HEK293 (cell line): ENCODE measurements around the gene AIG1.
"Not testable (repeated sequence)": the region's sequence is repeated elsewhere in the genome, so short reads cannot be mapped to it uniquely, and the experiment has no call there.

Experiments
- CTCF ChIA-PET: fragments of 350-600 bp; formaldehyde crosslinking; extraction: SDS; loops from one replicate; lab custom pipeline; 2021; ENCODE audit warnings: antibody characterized with exemption; lab: Yijun Ruan, JAX
- POLR2A ChIA-PET: fragments of 300-600 bp; formaldehyde crosslinking; extraction: SDS; loops from one replicate; lab custom pipeline; 2020; ENCODE audit warnings: antibody characterized with exemption, inconsistent platforms; lab: Yijun Ruan, JAX
- H3K27ac ChIP-seq: fragments of 200-500 bp; sonication (Bioruptor generic); 2 replicates; pipeline ENCODE4 v1.5.1; 2014; ENCODE audit warnings: low read depth, low read length, control low read depth, inconsistent platforms; ENCODE audit errors: extremely low read depth
- H3K36me3 ChIP-seq, 2 experiments: fragments of 200-500 bp in 1 of 2; sonication (Bioruptor generic) in 1 of 2; 1 replicate in 1 of 2; 2 replicates in 1 of 2; pipeline ENCODE4 v1.5.1; 2014 to 2017; ENCODE audit warnings: inconsistent platforms in 2 of 2, low read length in 2 of 2; ENCODE audit not compliant: control insufficient read depth in 2 of 2, insufficient read depth in 1 of 2
- H3K4me1 ChIP-seq: fragments of 200-500 bp; sonication (Bioruptor generic); 2 replicates; pipeline ENCODE4 v1.5.1; 2014; ENCODE audit warnings: mild to moderate bottlenecking, low read length, inconsistent platforms; ENCODE audit not compliant: control insufficient read depth, insufficient read depth
- H3K4me3 ChIP-seq: 2 replicates; pipeline ENCODE4 v1.5.1; 2011; ENCODE audit warnings: low read depth, mild to moderate bottlenecking, control low read depth, low read length, moderate library complexity
- H3K9me3 ChIP-seq: fragments of 200-500 bp; sonication (Bioruptor generic); 2 replicates; pipeline ENCODE4 v1.5.1; 2014; ENCODE audit warnings: low read depth, low read length, inconsistent platforms; ENCODE audit not compliant: control insufficient read depth, insufficient read depth
- BCL11A ChIP-seq: fragments of 450-650 bp; formaldehyde crosslinking; IDR thresholded peaks from 2 replicates; pipeline ENCODE4 v1.5.1; 2016; ENCODE audit warnings: low read depth, missing biosample characterization, missing genetic modification characterization
- ZNF114 ChIP-seq: fragments of 450-650 bp; formaldehyde crosslinking; IDR thresholded peaks from 2 replicates; pipeline ENCODE4 v1.5.0; 2017; ENCODE audit warnings: missing biosample characterization, missing genetic modification characterization
- ZNF146 ChIP-seq: fragments of 450-650 bp; formaldehyde crosslinking; IDR thresholded peaks from 2 replicates; pipeline ENCODE4 v1.5.1; 2016; ENCODE audit warnings: missing biosample characterization, missing genetic modification characterization
- ZNF16 ChIP-seq: fragments of 450-650 bp; formaldehyde crosslinking; IDR thresholded peaks from 2 replicates; pipeline ENCODE4 v1.5.1; 2016; ENCODE audit warnings: low read depth, missing biosample characterization, missing genetic modification characterization
- ZNF214 ChIP-seq: fragments of 450-650 bp; formaldehyde crosslinking; IDR thresholded peaks from 2 replicates; pipeline ENCODE4 v1.5.1; 2017; ENCODE audit warnings: missing biosample characterization, mild to moderate bottlenecking, missing genetic modification characterization, borderline replicate concordance
- ZNF239 ChIP-seq: fragments of 450-650 bp; formaldehyde crosslinking; IDR thresholded peaks from 2 replicates; pipeline ENCODE4 v1.5.1; 2016; ENCODE audit warnings: missing biosample characterization, missing genetic modification characterization
- ZNF266 ChIP-seq: fragments of 450-650 bp; formaldehyde crosslinking; IDR thresholded peaks from 2 replicates; pipeline ENCODE4 v1.5.1; 2016; ENCODE audit warnings: missing biosample characterization, missing genetic modification characterization, low read depth
- ZNF776 ChIP-seq: fragments of 450-650 bp; formaldehyde crosslinking; IDR thresholded peaks from 2 replicates; pipeline ENCODE4 v1.5.0; 2017; ENCODE audit warnings: missing biosample characterization, missing genetic modification characterization, borderline replicate concordance
- TF ChIP-seq, protein P1 (sequence below): sonication (generic); formaldehyde crosslinking; IDR thresholded peaks from 2 replicates; pipeline ENCODE4 v1.8.1; 2022; ENCODE audit warnings: mild to moderate bottlenecking, moderate library complexity, missing genetic modification reagents
- TF ChIP-seq, protein P2 (sequence below): fragments of 450-650 bp; formaldehyde crosslinking; IDR thresholded peaks from 2 replicates; pipeline ENCODE4 v1.5.1; 2016; ENCODE audit warnings: missing biosample characterization, missing genetic modification characterization
- TF ChIP-seq, protein P3 (sequence below): fragments of 450-650 bp; formaldehyde crosslinking; IDR thresholded peaks from 2 replicates; pipeline ENCODE4 v1.5.0; 2017; ENCODE audit warnings: missing biosample characterization, missing genetic modification characterization, borderline replicate concordance
- TF ChIP-seq, protein P4 (sequence below): fragments of 450-650 bp; formaldehyde crosslinking; IDR thresholded peaks from 2 replicates; pipeline ENCODE4 v1.5.1; 2016; ENCODE audit warnings: missing biosample characterization, missing genetic modification characterization, borderline replicate concordance
- TF ChIP-seq, protein P5 (sequence below): fragments of 450-650 bp; formaldehyde crosslinking; IDR thresholded peaks from 2 replicates; pipeline ENCODE4 v1.5.1; 2016; ENCODE audit warnings: missing biosample characterization, missing genetic modification characterization
- TF ChIP-seq, protein P6 (sequence below): fragments of 450-650 bp; formaldehyde crosslinking; IDR thresholded peaks from 2 replicates; pipeline ENCODE4 v1.5.1; 2017; ENCODE audit warnings: missing biosample characterization, missing genetic modification characterization

AIG1 gene

DNA sequence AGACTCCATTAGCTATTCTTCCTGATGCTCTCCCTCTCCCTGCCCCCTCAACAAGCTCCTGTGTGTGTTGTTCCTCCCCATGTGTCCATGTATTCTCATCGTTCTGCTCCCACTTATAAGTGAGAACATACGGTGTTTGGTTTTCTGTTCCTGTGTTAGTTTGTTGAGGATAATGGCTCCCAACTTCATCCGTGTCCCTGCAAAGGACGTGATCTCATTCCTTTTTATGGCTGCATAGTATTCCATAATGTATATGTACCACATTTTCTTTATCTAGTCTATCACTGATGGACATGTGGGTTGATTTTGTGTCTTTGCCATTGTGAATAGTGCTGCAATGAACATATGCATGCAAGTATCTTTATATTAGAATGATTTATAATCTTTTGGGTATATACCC lies 16.3 kb upstream of the AIG1 start:
- H3K9me3 ChIP-seq, POLR2A ChIA-PET, H3K4me3 ChIP-seq, H3K36me3 ChIP-seq, H3K4me1 ChIP-seq, H3K27ac ChIP-seq: not testable (repeated sequence)
- peak; percentile 83 for TF ChIP-seq ZNF146 (tag by site-specific recombination)
- CTCF ChIA-PET, result interaction anchor here (0.7 to 1.4 kb wide), 3 partner anchors 18 to 352 kb away, joined by 3 to 6 read pairs (median 5); no protein-coding TSS in a partner anchor

DNA sequence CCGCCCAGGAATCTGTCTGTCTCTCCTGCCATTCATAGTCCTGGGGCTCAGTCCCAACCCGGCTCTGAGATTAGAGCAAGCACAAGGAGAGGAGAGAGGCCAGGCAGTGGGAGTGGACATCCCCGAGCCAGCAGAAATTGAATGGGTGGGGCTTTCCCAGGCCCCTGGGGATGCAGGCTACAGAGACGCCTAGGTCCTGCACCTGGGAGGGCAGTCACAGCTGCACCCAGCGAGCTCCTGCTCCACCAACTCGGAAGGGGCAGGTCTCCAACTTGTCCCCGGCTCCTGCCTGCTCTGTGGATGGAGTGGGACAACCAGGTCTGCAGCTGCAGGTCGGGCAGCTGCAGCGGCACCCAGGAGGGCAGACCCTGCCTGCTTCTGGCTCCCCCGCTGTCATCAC lies 11.1 kb upstream of the AIG1 start:
- Histone ChIP-seq H3K27ac (no peak overlapping the region), H3K36me3 (no peaks in the 10 kb centered on the region), H3K4me1 (no peaks in the 10 kb centered on the region), H3K4me3 (no peak overlapping the region), H3K9me3 (no peaks in the 10 kb centered on the region)
- CTCF ChIA-PET, result interaction anchor here (1.2 kb wide), 1 partner anchor 357 kb away, joined by 4 read pairs; no protein-coding TSS in a partner anchor
- POLR2A ChIA-PET, result no interaction called here
- no peak for TF ChIP-seq BCL11A
- TF ChIP-seq, protein P1, sequence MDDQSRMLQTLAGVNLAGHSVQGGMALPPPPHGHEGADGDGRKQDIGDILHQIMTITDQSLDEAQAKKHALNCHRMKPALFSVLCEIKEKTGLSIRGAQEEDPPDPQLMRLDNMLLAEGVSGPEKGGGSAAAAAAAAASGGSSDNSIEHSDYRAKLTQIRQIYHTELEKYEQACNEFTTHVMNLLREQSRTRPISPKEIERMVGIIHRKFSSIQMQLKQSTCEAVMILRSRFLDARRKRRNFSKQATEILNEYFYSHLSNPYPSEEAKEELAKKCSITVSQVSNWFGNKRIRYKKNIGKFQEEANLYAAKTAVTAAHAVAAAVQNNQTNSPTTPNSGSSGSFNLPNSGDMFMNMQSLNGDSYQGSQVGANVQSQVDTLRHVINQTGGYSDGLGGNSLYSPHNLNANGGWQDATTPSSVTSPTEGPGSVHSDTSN (CRISPR knock-in tag), result no peak
- TF ChIP-seq, protein P2, sequence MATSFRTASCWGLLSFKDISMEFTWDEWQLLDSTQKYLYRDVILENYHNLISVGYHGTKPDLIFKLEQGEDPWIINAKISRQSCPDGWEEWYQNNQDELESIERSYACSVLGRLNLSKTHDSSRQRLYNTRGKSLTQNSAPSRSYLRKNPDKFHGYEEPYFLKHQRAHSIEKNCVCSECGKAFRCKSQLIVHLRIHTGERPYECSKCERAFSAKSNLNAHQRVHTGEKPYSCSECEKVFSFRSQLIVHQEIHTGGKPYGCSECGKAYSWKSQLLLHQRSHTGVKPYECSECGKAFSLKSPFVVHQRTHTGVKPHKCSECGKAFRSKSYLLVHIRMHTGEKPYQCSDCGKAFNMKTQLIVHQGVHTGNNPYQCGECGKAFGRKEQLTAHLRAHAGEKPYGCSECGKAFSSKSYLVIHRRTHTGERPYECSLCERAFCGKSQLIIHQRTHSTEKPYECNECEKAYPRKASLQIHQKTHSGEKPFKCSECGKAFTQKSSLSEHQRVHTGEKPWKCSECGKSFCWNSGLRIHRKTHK (tag by site-specific recombination), result no peak
- no peak for TF ChIP-seq ZNF214 (tag by site-specific recombination)
- TF ChIP-seq ZNF776 (tag by site-specific recombination), result no peak
- TF ChIP-seq ZNF239 (tag by site-specific recombination), result no peak
- TF ChIP-seq ZNF114, result no peak
- TF ChIP-seq, protein P3, sequence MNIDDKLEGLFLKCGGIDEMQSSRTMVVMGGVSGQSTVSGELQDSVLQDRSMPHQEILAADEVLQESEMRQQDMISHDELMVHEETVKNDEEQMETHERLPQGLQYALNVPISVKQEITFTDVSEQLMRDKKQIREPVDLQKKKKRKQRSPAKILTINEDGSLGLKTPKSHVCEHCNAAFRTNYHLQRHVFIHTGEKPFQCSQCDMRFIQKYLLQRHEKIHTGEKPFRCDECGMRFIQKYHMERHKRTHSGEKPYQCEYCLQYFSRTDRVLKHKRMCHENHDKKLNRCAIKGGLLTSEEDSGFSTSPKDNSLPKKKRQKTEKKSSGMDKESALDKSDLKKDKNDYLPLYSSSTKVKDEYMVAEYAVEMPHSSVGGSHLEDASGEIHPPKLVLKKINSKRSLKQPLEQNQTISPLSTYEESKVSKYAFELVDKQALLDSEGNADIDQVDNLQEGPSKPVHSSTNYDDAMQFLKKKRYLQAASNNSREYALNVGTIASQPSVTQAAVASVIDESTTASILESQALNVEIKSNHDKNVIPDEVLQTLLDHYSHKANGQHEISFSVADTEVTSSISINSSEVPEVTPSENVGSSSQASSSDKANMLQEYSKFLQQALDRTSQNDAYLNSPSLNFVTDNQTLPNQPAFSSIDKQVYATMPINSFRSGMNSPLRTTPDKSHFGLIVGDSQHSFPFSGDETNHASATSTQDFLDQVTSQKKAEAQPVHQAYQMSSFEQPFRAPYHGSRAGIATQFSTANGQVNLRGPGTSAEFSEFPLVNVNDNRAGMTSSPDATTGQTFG (tag by site-specific recombination), result no peak
- TF ChIP-seq ZNF16 (tag by site-specific recombination), result no peak
- TF ChIP-seq, protein P4, sequence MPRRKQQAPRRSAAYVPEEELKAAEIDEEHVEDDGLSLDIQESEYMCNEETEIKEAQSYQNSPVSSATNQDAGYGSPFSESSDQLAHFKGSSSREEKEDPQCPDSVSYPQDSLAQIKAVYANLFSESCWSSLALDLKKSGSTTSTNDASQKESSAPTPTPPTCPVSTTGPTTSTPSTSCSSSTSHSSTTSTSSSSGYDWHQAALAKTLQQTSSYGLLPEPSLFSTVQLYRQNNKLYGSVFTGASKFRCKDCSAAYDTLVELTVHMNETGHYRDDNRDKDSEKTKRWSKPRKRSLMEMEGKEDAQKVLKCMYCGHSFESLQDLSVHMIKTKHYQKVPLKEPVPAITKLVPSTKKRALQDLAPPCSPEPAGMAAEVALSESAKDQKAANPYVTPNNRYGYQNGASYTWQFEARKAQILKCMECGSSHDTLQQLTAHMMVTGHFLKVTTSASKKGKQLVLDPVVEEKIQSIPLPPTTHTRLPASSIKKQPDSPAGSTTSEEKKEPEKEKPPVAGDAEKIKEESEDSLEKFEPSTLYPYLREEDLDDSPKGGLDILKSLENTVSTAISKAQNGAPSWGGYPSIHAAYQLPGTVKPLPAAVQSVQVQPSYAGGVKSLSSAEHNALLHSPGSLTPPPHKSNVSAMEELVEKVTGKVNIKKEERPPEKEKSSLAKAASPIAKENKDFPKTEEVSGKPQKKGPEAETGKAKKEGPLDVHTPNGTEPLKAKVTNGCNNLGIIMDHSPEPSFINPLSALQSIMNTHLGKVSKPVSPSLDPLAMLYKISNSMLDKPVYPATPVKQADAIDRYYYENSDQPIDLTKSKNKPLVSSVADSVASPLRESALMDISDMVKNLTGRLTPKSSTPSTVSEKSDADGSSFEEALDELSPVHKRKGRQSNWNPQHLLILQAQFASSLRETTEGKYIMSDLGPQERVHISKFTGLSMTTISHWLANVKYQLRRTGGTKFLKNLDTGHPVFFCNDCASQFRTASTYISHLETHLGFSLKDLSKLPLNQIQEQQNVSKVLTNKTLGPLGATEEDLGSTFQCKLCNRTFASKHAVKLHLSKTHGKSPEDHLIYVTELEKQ (tag by site-specific recombination), result no peak
- TF ChIP-seq ZNF266 (tag by site-specific recombination), result no peak
- TF ChIP-seq, protein P5, sequence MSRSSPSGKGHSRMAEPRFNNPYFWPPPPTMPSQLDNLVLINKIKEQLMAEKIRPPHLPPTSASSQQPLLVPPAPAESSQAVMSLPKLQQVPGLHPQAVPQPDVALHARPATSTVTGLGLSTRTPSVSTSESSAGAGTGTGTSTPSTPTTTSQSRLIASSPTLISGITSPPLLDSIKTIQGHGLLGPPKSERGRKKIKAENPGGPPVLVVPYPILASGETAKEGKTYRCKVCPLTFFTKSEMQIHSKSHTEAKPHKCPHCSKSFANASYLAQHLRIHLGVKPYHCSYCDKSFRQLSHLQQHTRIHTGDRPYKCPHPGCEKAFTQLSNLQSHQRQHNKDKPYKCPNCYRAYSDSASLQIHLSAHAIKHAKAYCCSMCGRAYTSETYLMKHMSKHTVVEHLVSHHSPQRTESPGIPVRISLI (tag by site-specific recombination), result no peak
- TF ChIP-seq, protein P6, sequence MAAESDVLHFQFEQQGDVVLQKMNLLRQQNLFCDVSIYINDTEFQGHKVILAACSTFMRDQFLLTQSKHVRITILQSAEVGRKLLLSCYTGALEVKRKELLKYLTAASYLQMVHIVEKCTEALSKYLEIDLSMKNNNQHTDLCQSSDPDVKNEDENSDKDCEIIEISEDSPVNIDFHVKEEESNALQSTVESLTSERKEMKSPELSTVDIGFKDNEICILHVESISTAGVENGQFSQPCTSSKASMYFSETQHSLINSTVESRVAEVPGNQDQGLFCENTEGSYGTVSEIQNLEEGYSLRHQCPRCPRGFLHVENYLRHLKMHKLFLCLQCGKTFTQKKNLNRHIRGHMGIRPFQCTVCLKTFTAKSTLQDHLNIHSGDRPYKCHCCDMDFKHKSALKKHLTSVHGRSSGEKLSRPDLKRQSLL, result no peak
- TF ChIP-seq, all 188 proteins: peak for 0
